ENCODE data around the gene CACNG4.

- TF ChIP-seq POLR2A (IDR thresholded peaks at IDR 0.05), result no peak
- no peak for TF ChIP-seq CTCF (IDR thresholded peaks at IDR 0.05)
Measured at GRCh38 chr17:66925811-66926500, 38.6 kb upstream of the CACNG4 start.
